ENCODE measurements around the gene CD248.
"Not testable (repeated sequence)": the region's sequence is repeated elsewhere in the genome, so short reads cannot be mapped to it uniquely, and the experiment has no call there.

Gene CD248, protein sequence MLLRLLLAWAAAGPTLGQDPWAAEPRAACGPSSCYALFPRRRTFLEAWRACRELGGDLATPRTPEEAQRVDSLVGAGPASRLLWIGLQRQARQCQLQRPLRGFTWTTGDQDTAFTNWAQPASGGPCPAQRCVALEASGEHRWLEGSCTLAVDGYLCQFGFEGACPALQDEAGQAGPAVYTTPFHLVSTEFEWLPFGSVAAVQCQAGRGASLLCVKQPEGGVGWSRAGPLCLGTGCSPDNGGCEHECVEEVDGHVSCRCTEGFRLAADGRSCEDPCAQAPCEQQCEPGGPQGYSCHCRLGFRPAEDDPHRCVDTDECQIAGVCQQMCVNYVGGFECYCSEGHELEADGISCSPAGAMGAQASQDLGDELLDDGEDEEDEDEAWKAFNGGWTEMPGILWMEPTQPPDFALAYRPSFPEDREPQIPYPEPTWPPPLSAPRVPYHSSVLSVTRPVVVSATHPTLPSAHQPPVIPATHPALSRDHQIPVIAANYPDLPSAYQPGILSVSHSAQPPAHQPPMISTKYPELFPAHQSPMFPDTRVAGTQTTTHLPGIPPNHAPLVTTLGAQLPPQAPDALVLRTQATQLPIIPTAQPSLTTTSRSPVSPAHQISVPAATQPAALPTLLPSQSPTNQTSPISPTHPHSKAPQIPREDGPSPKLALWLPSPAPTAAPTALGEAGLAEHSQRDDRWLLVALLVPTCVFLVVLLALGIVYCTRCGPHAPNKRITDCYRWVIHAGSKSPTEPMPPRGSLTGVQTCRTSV

GRCh38 chr11:66316849-66317251 is at the start of gene CD248:
Gene CD248, minus strand, starts transcription at chr11:66317044. Its CDS starts 17 bp downstream, at chr11:66317027.
- peak; percentile 11 for DNase-seq

GRCh38 chr11:66365711-66366619 is 49.1 kb upstream of the CD248 start:
- DNase-seq, result no peak

DNA sequence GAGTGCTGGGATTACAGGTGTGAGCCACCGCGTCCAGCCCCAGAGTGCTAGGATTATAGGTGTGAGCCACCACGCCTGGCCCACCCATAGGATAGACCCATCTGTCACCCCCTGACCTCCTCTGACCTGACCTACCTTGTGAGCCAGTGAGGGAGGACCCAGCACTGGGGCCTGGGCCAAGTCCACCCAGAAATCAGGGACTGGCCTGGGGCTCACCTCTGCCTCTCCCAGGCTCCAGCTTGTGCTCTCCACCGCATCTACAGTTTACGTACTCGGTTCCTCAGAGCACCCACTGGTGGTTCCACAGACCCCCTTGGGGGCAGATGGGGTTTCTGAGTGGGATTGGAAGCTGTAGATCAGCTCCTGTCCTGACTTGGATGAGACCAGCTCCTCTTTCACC is 48.3 kb upstream of the CD248 start:
- no peak for DNase-seq

- DNase-seq, result peak; percentile 49
Observed at GRCh38 chr11:66363805-66364535, 47.1 kb upstream of the CD248 start.

DNA sequence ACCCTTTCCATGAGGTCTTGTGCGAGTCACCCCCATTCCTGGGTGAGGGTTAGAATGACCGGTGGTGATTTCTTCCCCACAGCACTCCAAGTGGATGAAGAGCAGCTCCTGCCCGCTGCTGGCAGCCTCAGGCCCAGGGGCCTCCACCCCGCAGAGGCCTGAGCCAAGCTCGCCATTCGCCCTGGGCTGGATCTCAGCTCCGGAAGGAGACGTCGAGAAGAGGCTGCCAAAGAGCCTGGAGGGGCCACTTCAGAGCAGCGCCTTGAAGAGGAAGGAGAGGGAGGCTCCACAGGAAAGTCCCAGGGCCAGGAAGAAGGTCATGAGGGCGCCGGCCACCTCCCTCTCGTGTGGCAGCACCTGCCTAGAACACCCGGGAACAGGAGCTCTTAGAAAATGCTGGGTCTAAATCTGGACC is 46.4 kb upstream of the CD248 start:
- no peak for DNase-seq

GRCh38 chr11:66362481-66363147 is 45.8 kb upstream of the CD248 start:
- DNase-seq, result no peak

DNA sequence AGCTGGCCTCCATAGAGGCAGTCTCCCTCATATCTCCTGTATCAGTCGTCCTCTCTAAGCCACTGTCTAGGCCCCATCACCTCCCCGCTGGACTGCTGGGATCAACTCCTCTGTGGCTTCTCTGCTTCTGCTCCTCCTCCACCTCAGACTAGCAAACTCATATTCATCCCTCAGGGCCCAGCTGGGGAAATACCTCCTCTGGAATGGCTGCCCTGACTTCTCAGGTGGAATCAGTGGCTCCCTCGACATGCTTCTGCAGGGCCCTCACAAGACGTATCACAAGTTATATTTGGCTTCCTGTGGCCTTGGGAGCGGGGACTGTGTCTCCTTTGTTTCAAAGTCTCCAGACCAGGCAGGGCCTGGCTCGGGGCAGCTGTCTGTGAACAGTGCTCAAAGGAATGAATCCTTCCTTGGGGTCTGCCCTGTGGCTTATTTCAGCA is 44.7 kb upstream of the CD248 start:
- no peak for DNase-seq

- no peak for DNase-seq
Observed at GRCh38 chr11:66360406-66361073, 43.7 kb upstream of the CD248 start.

- no peak for DNase-seq
Observed at GRCh38 chr11:66359662-66360087, 42.8 kb upstream of the CD248 start.

GRCh38 chr11:66350560-66351235 is 33.9 kb upstream of the CD248 start:
- not testable (repeated sequence) for DNase-seq

GRCh38 chr11:66349084-66349386 is 32.2 kb upstream of the CD248 start:
- no peak for DNase-seq

- DNase-seq, result peak; percentile 85
Observed at GRCh38 chr11:66347425-66348276, 30.8 kb upstream of the CD248 start, which contains the start of gene B4GAT1. Gene B4GAT1, minus strand, starts transcription at chr11:66347629. Its CDS starts 84 bp downstream, at chr11:66347545.

GRCh38 chr11:66346476-66347424 is 29.9 kb upstream of the CD248 start:
- DNase-seq, result no peak

DNA sequence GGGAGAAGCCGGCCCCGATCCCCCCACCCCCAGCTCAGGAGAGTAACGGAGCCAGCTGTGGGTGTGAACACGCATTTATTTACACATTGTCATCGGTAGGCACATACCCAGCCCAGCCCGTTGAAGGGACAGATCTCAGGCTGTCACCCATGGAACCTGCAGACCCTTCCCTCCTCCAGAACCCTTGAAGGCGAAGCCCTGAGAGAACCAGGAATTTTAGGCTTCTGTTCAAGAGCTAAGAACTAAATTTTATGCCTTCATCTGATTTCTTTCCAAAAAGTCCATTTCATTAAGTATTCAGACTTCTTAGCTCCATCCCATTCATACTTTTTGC is 28.4 kb upstream of the CD248 start:
- no peak for DNase-seq

DNA sequence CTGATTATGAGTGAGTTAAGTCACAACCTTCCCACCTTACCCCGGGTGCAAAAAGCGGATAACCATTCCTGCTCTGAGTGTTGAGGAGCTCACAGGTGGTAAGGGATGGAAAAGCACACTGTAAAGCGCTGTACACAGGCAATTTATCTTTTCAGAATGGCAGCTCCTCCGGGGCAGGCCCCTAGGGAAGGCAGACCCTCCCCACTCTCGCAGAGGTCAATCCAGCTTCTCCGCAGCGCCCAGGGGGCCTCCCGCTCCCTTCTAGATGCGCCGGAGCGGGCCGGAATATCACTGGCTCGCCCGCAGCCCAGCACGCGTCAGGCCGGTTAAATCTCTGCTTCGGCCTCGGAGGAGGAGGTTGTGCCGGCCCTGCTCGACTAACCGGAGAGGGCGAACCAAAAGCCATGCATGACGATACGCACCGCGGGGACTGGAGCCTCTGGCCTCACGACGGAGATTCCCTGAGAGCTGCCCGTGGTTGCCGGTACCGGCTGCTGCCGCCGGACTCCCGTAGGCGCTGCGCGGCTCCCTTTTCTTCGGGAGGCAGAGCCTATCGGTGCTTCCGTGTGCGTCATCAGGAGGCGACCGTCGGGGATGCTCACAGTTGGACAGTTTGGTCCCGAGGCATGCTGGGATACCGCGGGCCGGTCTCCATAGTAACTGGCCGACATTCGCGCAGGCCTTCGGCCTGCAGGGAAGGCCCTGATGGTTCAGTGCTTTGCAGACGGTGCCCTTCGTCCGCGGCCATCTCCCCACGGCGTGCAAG is 27.9 kb upstream of the CD248 start, which contains the start of gene BRMS1:
BRMS1 (minus strand) TSS at position 555 of the 766 bp plus-strand sequence. CDS start 2,870 bp downstream, outside the sequence.
- peak; percentile 95 for DNase-seq

DNA sequence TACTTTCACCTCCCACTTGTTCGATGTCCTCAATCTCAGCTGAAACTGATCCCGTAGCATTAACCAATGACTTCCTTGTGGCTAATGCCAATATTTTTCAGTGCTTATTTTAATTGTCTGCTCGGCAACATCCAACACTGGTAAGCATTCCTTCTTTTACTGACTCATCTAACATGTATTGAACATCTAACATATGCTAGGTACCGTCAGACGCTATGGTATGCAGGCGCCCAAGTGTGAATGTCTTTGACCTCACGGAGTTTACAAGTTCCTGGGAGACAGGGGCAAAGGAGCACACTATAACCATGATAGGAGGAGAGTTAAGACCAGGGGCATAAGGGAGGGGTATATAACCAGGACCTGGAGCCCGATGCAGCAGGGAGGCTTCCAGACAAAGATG is 26.3 kb upstream of the CD248 start:
- no peak for DNase-seq

DNA sequence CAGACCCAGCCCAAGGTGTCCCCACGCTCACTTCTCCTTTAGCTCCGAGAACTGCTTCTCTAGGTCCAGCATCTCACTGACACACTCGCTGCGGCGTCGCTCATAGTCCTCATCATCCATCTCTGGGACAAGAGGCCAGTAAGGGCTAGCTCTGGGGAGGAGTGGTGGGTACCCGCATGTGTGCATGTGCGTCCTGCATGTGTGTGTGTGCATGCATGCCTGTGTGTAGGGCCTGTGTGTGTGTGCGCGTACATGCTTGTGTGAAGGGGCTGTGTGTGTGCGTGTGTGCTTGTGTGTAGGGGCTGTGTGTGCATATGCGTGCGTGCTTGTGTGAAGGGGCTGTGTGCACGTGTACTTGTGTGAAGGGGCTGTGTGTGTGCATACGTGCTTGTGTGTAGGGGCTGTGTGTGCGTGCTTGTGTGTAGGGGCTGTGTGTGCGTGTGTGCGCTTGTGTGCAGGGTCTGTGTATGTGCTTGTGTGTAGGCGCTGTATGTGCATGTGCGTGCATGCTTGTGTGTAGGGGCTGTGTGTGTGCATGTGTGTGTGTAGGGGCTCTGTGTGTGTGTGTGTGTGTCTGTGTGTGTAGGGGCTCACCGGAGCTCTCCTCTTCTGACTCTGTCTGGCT is 24.8 kb upstream of the CD248 start:
- DNase-seq, result no peak

Measured in CD4-positive, alpha-beta T cell treated with Interferon gamma for 1 hour (primary cell).